Motor neuron (in vitro differentiated cells): Measurements from ENCODE around the gene MAEL. TPM values are rescaled to one million over a fixed set of nuclear protein-coding genes. Genes with fewer than 3 reads are reported as not detected.
A peak's percentile ranks its signal among the peaks of the same experiment; 100 is the strongest.

Experiments used
- ATAC-seq, 8 experiments: fragments of 200-7000 bp; cut with Tn5 transposase; replicated peaks in 6 of 8; 2 replicates each; pipeline ENCODE4 v1.8.0; 2021; ENCODE audit warnings: mild to moderate bottlenecking in 8 of 8, moderate library complexity in 8 of 8
- H3K27ac ChIP-seq, 2 donors: fragments of 250-450 bp; sonication (Bioruptor Pico); 2 replicates each; pipeline ENCODE4 v1.9.0; 2021; ENCODE audit warnings: antibody characterized with exemption in 2 of 2, mild to moderate bottlenecking in 2 of 2, moderate library complexity in 1 of 2
- H3K4me1 ChIP-seq, 2 donors: fragments of 250-450 bp; sonication (Bioruptor Pico); replicated peaks in 1 of 2; 2 replicates each; pipeline ENCODE4 v1.6.1; 2021; ENCODE audit warnings: antibody characterized with exemption in 2 of 2, mild to moderate bottlenecking in 2 of 2, moderate library complexity in 1 of 2
- H3K4me3 ChIP-seq, 5 donors: fragments of 250-450 bp; sonication (Bioruptor Pico); 2 replicates each; pipeline ENCODE4 v1.9.0; 2021; ENCODE audit warnings: antibody characterized with exemption in 5 of 5, mild to moderate bottlenecking in 5 of 5, moderate library complexity in 4 of 5
- WGBS, 10 experiments: fragments of 450-650 bp; shearing (Covaris generic); methylation state at CpG; one replicate each; pipeline ENCODE4 v1.0.0; 2022; 5-methylcytosine and 5-hydroxymethylcytosine counted together
- in situ Hi-C, 9 experiments: fragments of 400-800 bp; cut with MboI; loops; one replicate each; pipeline ENCODE4 v1.15.0; 2021; ENCODE audit warnings: low sequenced_read_pairs in 9 of 9, low pct_unique_long_range_greater_than_20kb in 2 of 9; ENCODE audit not compliant: unreplicated experiment in 9 of 9
- total RNA-seq, 8 experiments: library from RNA; unstranded; fragments of 300-600 nt; gene quantifications; 2 replicates each; pipeline versions ENCODE4 v1.2.3 to v1.2.4, GENCODE V29; 2022

Gene MAEL
- 1 to 10 TPM in 1 of 8 experiments, under 1 TPM in 5, not detected in 2; 0.27 to 1.6 (median 0.72) TPM for total RNA-seq

GRCh38 chr1:166988974-166989515 lies at the start of gene MAEL:
Gene MAEL (plus strand): TSS chr1:166989280. CDS start chr1:166989353, 73 bp downstream.
- in situ Hi-C loops: no loop called here
- Histone ChIP-seq H3K4me3 (no peak within 1 kb of the TSS), H3K27ac (no peak within 1 kb of the TSS), H3K4me1 (no peaks in the 10 kb centered on the region)
- ATAC-seq: no peak
- 68 to 100% (median 94%) methylated on average over 3 to 38 of the region's 45 CpGs; no CpG with 5 or more reads in 1 of the 10 experiments for WGBS, 10 experiments

- ATAC-seq: no peak
- H3K27ac ChIP-seq: no peak overlapping the region
- WGBS, 10 experiments: 22 to 100% (median 91%) methylated on average over 1 to 5 of the region's 5 CpGs
- peaks cover 0 to 8% of the 10 kb centered on the region in 2 donors for H3K4me1 ChIP-seq
- no peak overlapping the region for H3K4me3 ChIP-seq
- in situ Hi-C loops: no loop called here
Observed at GRCh38 chr1:166939741-166940375, 49.2 kb upstream of the MAEL start.

- ATAC-seq: no peak
- Histone ChIP-seq H3K4me3 (no peak overlapping the region), H3K4me1 (peaks cover 31 to 40% of the 10 kb centered on the region in 2 donors), H3K27ac (no peak overlapping the region)
- WGBS, 10 experiments: 43 to 100% (median 90%) methylated on average over 1 to 5 of the region's 5 CpGs; no CpG with 5 or more reads in 1 of the 10 experiments
- in situ Hi-C loops: no loop called here
Observed at GRCh38 chr1:166944186-166944967, 44.7 kb upstream of the MAEL start.

- WGBS, 10 experiments: 0 to 10% (median 1%) methylated on average over 1 to 27 of the region's 44 CpGs; no CpG with 5 or more reads in 4 of the 10 experiments
- ATAC-seq: peak; percentile 84 to 98 (median 97)
- peak overlapping the region; percentile 28 to 73 for H3K27ac ChIP-seq
- H3K4me3 ChIP-seq: peak overlapping the region; percentile 8 to 31 (median 29)
- in situ Hi-C loops: no loop called here
- H3K4me1 ChIP-seq: peaks cover 45 to 58% of the 10 kb centered on the region in 2 donors
Observed at GRCh38 chr1:166947398-166948043, 41.6 kb upstream of the MAEL start.

- no peak for ATAC-seq
- in situ Hi-C loops: no loop called here
- Histone ChIP-seq H3K4me3 (no peak overlapping the region), H3K27ac (no peak overlapping the region), H3K4me1 (peaks cover 45 to 66% of the 10 kb centered on the region in 2 donors)
- 29 to 100% (median 56%) methylated on average over 1 to 2 of the region's 2 CpGs; no CpG with 5 or more reads in 2 of the 10 experiments for whole genome bisulfite sequencing, 10 experiments
Observed at GRCh38 chr1:166948856-166949350, 40.2 kb upstream of the MAEL start.

- in situ Hi-C loops: no loop called here
- ATAC-seq: peak in 1 of 8 experiments; percentile 14
- WGBS, 10 experiments: 0 to 83% (median 7%) methylated on average over 1 to 2 of the region's 2 CpGs; no CpG with 5 or more reads in 3 of the 10 experiments
- H3K4me3 ChIP-seq: no peak overlapping the region
- H3K27ac ChIP-seq: no peak overlapping the region
- H3K4me1 ChIP-seq: peaks cover 45 to 58% of the 10 kb centered on the region in 2 donors
Observed at GRCh38 chr1:166950156-166950555, 38.9 kb upstream of the MAEL start.

GRCh38 chr1:166951050-166951449 lies 38.0 kb upstream of the MAEL start:
- H3K27ac ChIP-seq: no peak overlapping the region
- no peak overlapping the region for H3K4me3 ChIP-seq
- in situ Hi-C loops: no loop called here
- peaks cover 39 to 53% of the 10 kb centered on the region in 2 donors for H3K4me1 ChIP-seq
- ATAC-seq: no peak
- 50 to 100% (median 83%) methylated on average over 1 to 2 of the region's 2 CpGs for whole genome bisulfite sequencing, 10 experiments

- in situ Hi-C loops: no loop called here
- WGBS, 10 experiments: 36 to 88% (median 61%) methylated on average over 2 to 4 of the region's 4 CpGs; no CpG with 5 or more reads in 2 of the 10 experiments
- Histone ChIP-seq H3K4me1 (peaks cover 29 to 45% of the 10 kb centered on the region in 2 donors), H3K4me3 (no peak overlapping the region), H3K27ac (no peak overlapping the region)
- ATAC-seq: peak in 4 of 8 experiments; percentile 5 to 69 (median 16)
Observed at GRCh38 chr1:166952002-166952746, 36.9 kb upstream of the MAEL start.

GRCh38 chr1:166953491-166953890 lies 35.6 kb upstream of the MAEL start:
- Histone ChIP-seq H3K4me1 (peaks cover 22 to 35% of the 10 kb centered on the region in 2 donors), H3K4me3 (no peak overlapping the region), H3K27ac (no peak overlapping the region)
- ATAC-seq: no peak
- in situ Hi-C loops: no loop called here

GRCh38 chr1:166956057-166956850 lies 32.8 kb upstream of the MAEL start:
- H3K4me3 ChIP-seq: no peak overlapping the region
- H3K4me1 ChIP-seq: peaks cover 0 to 8% of the 10 kb centered on the region in 2 donors
- H3K27ac ChIP-seq: no peak overlapping the region
- ATAC-seq: no peak
- in situ Hi-C loops: no loop called here
- WGBS, 10 experiments: 17 to 100% (median 83%) methylated on average over 1 to 2 of the region's 2 CpGs; no CpG with 5 or more reads in 1 of the 10 experiments

- WGBS, 10 experiments: 20 to 100% (median 88%) methylated on average over 1 to 2 of the region's 2 CpGs; no CpG with 5 or more reads in 2 of the 10 experiments
- Histone ChIP-seq H3K27ac (no peak overlapping the region), H3K4me1 (peaks cover 0 to 8% of the 10 kb centered on the region in 2 donors), H3K4me3 (no peak overlapping the region)
- ATAC-seq: no peak
- in situ Hi-C loops: no loop called here
Observed at GRCh38 chr1:166956872-166957271, 32.2 kb upstream of the MAEL start.
